Gastroesophageal sphincter (tissue), 3 donors: ENCODE measurements around the gene MOV10.

Experiments used
- EP300 ChIP-seq: sonication (generic); formaldehyde crosslinking; IDR thresholded peaks from one replicate; pipeline ENCODE4 v1.6.1; 2017; ENCODE audit warnings: antibody characterized with exemption, mild to moderate bottlenecking
- TF ChIP-seq, protein P1 (sequence below), 4 experiments: fragments of 200-600 bp in 2 of 4; fragments of 450-650 bp in 2 of 4; sonication (generic) in 1 of 4; IDR thresholded peaks; one replicate each; pipeline ENCODE4 v1.5.1; 2017 to 2019; ENCODE audit warnings: antibody characterized with exemption in 4 of 4, mild to moderate bottlenecking in 2 of 4, moderate library complexity in 2 of 4

GRCh38 chr1:112688781-112689193 lies 14.3 kb downstream of the MOV10 start:
- TF ChIP-seq, protein P1, sequence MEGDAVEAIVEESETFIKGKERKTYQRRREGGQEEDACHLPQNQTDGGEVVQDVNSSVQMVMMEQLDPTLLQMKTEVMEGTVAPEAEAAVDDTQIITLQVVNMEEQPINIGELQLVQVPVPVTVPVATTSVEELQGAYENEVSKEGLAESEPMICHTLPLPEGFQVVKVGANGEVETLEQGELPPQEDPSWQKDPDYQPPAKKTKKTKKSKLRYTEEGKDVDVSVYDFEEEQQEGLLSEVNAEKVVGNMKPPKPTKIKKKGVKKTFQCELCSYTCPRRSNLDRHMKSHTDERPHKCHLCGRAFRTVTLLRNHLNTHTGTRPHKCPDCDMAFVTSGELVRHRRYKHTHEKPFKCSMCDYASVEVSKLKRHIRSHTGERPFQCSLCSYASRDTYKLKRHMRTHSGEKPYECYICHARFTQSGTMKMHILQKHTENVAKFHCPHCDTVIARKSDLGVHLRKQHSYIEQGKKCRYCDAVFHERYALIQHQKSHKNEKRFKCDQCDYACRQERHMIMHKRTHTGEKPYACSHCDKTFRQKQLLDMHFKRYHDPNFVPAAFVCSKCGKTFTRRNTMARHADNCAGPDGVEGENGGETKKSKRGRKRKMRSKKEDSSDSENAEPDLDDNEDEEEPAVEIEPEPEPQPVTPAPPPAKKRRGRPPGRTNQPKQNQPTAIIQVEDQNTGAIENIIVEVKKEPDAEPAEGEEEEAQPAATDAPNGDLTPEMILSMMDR (IDR thresholded peaks at IDR 0.05), result no peak
- no peak for TF ChIP-seq EP300
